ENCODE results near the gene HLA-E. TPM values are rescaled to one million over a fixed set of nuclear protein-coding genes. Genes with fewer than 3 reads are reported as not detected.

HLA-E gene
- total and polyA plus RNA-seq, 10 of the 15 experiments (the other 5 are each of a cell fraction or from before 2014, with no cell fraction given), result 35.1 to 483 (median 267) TPM

DNA sequence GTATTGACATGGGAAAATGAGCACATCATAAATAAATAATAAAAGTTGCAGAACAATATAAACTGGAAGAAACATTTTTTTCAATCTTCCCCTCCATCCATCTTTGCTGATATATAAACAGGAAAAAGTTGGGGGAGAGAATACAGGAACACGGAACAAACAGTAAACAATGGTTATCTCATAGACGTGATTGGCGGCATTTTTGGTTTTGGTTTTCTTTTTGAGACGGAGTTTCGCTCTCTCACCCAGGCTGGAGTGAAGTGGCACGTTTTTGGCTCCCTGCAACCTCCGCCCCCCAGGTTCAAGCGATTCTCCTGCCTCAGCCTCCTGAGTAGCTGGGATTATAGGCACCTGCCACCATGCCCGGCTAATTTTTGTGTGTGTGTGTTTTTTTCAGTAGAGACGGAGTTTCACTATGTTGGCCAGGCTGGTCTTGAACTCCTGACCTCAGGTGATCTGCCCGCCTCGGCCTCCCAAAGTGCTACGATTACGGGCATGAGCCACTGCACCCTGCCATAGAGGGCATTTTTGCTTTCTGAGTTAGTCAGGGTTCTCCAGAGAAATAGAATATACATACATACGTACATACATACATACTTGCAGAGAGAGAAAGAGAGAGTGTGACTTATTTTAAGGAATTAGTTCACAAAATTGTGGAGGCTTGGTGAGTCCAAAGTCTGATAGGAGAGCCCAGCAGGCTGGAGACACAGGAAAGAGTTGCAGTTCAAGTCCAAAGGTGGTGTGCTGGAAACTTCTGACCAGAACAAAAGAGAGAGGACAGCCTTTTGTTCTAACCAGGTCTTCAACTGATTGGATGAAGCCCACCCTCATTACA is 44.4 kb downstream of the HLA-E start (continued):
- TF ChIP-seq IKZF1 (conservative IDR thresholded peaks at IDR 0.05), result 0 out of 2 replicates have a peak, but pooled peaks have one; percentile 23
- peak; percentile 68; the same call in 1 of the 2 replicates for TF ChIP-seq FOXK2 (IDR thresholded peaks at IDR 0.05)
- TF ChIP-seq ATF7 (IDR thresholded peaks at IDR 0.05; ENCODE audit: low read depth), result peak; percentile 54; the same call in 1 of the 2 replicates
- TF ChIP-seq MYC (IDR thresholded peaks at IDR 0.05; ENCODE audit: insufficient read depth, insufficient read length, insufficient replicate concordance, low read length, severe bottlenecking), result no peak
- no peak for TF ChIP-seq MTA2 (IDR thresholded peaks at IDR 0.05; ENCODE audit: low read depth)
- TF ChIP-seq, protein P1, sequence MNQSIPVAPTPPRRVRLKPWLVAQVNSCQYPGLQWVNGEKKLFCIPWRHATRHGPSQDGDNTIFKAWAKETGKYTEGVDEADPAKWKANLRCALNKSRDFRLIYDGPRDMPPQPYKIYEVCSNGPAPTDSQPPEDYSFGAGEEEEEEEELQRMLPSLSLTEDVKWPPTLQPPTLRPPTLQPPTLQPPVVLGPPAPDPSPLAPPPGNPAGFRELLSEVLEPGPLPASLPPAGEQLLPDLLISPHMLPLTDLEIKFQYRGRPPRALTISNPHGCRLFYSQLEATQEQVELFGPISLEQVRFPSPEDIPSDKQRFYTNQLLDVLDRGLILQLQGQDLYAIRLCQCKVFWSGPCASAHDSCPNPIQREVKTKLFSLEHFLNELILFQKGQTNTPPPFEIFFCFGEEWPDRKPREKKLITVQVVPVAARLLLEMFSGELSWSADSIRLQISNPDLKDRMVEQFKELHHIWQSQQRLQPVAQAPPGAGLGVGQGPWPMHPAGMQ (IDR thresholded peaks at IDR 0.05; ENCODE audit: borderline replicate concordance), result no peak
- peak; percentile 43; the same call in 1 of the 2 replicates for TF ChIP-seq NR2F1 (conservative IDR thresholded peaks at IDR 0.05)
- TF ChIP-seq NFXL1 (IDR thresholded peaks at IDR 0.05; ENCODE audit: borderline replicate concordance), result no peak
- TF ChIP-seq NFIC (IDR thresholded peaks at IDR 0.05; ENCODE audit: low read depth, low read length), result no peak
- peak; percentile 49; the same call in 1 of the 2 replicates for TF ChIP-seq NFYB (IDR thresholded peaks at IDR 0.05; ENCODE audit: insufficient read depth, low read depth, low read length)
- no peak for TF ChIP-seq CEBPB (IDR thresholded peaks at IDR 0.05; ENCODE audit: borderline replicate concordance in 1 of 2, low read depth in 2 of 2, low read length in 2 of 2)
- TF ChIP-seq STAT3 (IDR thresholded peaks at IDR 0.05; ENCODE audit: low read depth, low read length), result no peak
- TF ChIP-seq, protein P2, sequence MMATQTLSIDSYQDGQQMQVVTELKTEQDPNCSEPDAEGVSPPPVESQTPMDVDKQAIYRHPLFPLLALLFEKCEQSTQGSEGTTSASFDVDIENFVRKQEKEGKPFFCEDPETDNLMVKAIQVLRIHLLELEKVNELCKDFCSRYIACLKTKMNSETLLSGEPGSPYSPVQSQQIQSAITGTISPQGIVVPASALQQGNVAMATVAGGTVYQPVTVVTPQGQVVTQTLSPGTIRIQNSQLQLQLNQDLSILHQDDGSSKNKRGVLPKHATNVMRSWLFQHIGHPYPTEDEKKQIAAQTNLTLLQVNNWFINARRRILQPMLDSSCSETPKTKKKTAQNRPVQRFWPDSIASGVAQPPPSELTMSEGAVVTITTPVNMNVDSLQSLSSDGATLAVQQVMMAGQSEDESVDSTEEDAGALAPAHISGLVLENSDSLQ (IDR thresholded peaks at IDR 0.05), result peak; percentile 87
- peak in 1 of 2 experiments; percentile 15; a peak in 1 of 4 replicates for TF ChIP-seq IKZF2 (IDR thresholded peaks at IDR 0.05)
- TF ChIP-seq ESRRA (IDR thresholded peaks at IDR 0.05; ENCODE audit: low read length), result no peak

All from GM12878 (cell line).